Muscle layer of duodenum (tissue), 2 donors: ENCODE measurements around the gene COMMD2.
A peak's percentile ranks its signal among the peaks of the same experiment; 100 is the strongest.

ENCODE experiments used
- H3K27ac ChIP-seq: one replicate; pipeline ENCODE4 v1.7.0; 2013; ENCODE audit warnings: mild to moderate bottlenecking, low read length
- H3K27me3 ChIP-seq: one replicate; pipeline ENCODE4 v1.7.0; 2013; ENCODE audit warnings: low read depth, mild to moderate bottlenecking, control low read depth, low read length
- H3K36me3 ChIP-seq, 2 donors: one replicate each; pipeline ENCODE4 v1.7.0; 2013; ENCODE audit warnings: low read length in 2 of 2, control low read depth in 1 of 2, mild to moderate bottlenecking in 1 of 2; ENCODE audit not compliant: insufficient read depth in 2 of 2, control insufficient read depth in 1 of 2
- H3K4me1 ChIP-seq, 2 donors: one replicate each; pipeline ENCODE4 v1.7.0; 2013; ENCODE audit warnings: low read length in 2 of 2, mild to moderate bottlenecking in 2 of 2, control low read depth in 1 of 2, moderate library complexity in 1 of 2; ENCODE audit not compliant: insufficient read depth in 2 of 2, control insufficient read depth in 1 of 2
- H3K4me3 ChIP-seq, 2 donors: one replicate each; pipeline ENCODE4 v1.7.0; 2013; ENCODE audit warnings: low read length in 2 of 2, low read depth in 1 of 2, mild to moderate bottlenecking in 1 of 2
- H3K9me3 ChIP-seq, 2 donors: one replicate each; pipeline ENCODE4 v1.7.0; 2013; ENCODE audit warnings: low read length in 2 of 2, control low read depth in 1 of 2, mild to moderate bottlenecking in 1 of 2; ENCODE audit not compliant: control insufficient read depth in 1 of 2
- donor health status: healthy.

The COMMD2 gene

GRCh38 chr3:149753717-149754116, 1.4 kb upstream of the COMMD2 start:
- Histone ChIP-seq H3K36me3 (peaks cover 9 to 10% of the 10 kb centered on the region in 2 donors), H3K9me3 (no peaks in the 10 kb centered on the region), H3K4me1 (peaks cover 0 to 11% of the 10 kb centered on the region in 2 donors), H3K27ac (no peak overlapping the region), H3K4me3 (no peak overlapping the region), H3K27me3 (no peaks in the 10 kb centered on the region)

GRCh38 chr3:149752788-149753136, 473 bp upstream of the COMMD2 start:
- Histone ChIP-seq H3K9me3 (no peaks in the 10 kb centered on the region), H3K27me3 (no peaks in the 10 kb centered on the region), H3K4me1 (peaks cover 0 to 11% of the 10 kb centered on the region in 2 donors), H3K27ac (peak overlapping the region; percentile 80), H3K4me3 (peak overlapping the region; percentile 78 to 92), H3K36me3 (peaks cover 15 to 20% of the 10 kb centered on the region in 2 donors)

- H3K27ac ChIP-seq: peak overlapping the region; percentile 80
- peaks cover 21 to 30% of the 10 kb centered on the region in 2 donors for H3K36me3 ChIP-seq
- peaks cover 0 to 11% of the 10 kb centered on the region in 2 donors for H3K4me1 ChIP-seq
- peak overlapping the region; percentile 78 to 92 for H3K4me3 ChIP-seq
- no peaks in the 10 kb centered on the region for H3K27me3 ChIP-seq
- H3K9me3 ChIP-seq: no peaks in the 10 kb centered on the region
Measured at GRCh38 chr3:149751551-149751950, 738 bp downstream of the COMMD2 start.

DNA sequence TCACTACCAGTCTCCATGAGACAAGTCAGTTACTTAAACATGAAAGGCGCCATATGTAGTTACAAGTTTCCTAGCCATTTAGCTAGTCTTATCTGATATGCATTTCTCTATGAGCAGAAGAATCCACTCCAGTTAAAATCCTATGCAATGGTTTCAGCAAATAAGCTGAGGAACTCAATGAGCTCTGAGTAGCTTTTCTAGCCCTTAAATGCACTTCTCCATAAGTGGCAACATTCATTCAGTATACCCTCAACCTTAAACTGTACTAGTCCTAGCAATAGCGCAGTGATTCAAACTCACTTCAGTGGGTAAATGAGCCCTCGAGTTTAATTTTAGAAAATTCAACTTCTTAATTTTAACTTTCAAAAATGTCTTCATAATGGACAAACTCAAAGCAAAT, 7.7 kb downstream of the COMMD2 start:
- H3K27me3 ChIP-seq: no peaks in the 10 kb centered on the region
- H3K4me1 ChIP-seq: no peaks in the 10 kb centered on the region
- no peaks in the 10 kb centered on the region for H3K9me3 ChIP-seq
- H3K36me3 ChIP-seq: peaks cover 32 to 51% of the 10 kb centered on the region in 2 donors
- H3K27ac ChIP-seq: no peak overlapping the region
- no peak overlapping the region for H3K4me3 ChIP-seq

GRCh38 chr3:149744151-149744550, 8.1 kb downstream of the COMMD2 start:
- Histone ChIP-seq H3K4me1 (no peaks in the 10 kb centered on the region), H3K36me3 (peaks cover 31 to 47% of the 10 kb centered on the region in 2 donors), H3K27ac (no peak overlapping the region), H3K4me3 (no peak overlapping the region), H3K27me3 (no peaks in the 10 kb centered on the region), H3K9me3 (no peaks in the 10 kb centered on the region)

- Histone ChIP-seq H3K4me1 (no peaks in the 10 kb centered on the region), H3K27me3 (no peaks in the 10 kb centered on the region), H3K9me3 (no peaks in the 10 kb centered on the region), H3K4me3 (no peak overlapping the region), H3K27ac (no peak overlapping the region), H3K36me3 (peaks cover 12 to 14% of the 10 kb centered on the region in 2 donors)
Measured at GRCh38 chr3:149739396-149739795, 12.9 kb downstream of the COMMD2 start.

- Histone ChIP-seq H3K27me3 (no peaks in the 10 kb centered on the region), H3K9me3 (no peaks in the 10 kb centered on the region), H3K27ac (no peak overlapping the region), H3K4me1 (no peaks in the 10 kb centered on the region), H3K4me3 (no peak overlapping the region), H3K36me3 (peaks cover 11 to 12% of the 10 kb centered on the region in 2 donors)
Measured at GRCh38 chr3:149738876-149739275, 13.4 kb downstream of the COMMD2 start.

DNA sequence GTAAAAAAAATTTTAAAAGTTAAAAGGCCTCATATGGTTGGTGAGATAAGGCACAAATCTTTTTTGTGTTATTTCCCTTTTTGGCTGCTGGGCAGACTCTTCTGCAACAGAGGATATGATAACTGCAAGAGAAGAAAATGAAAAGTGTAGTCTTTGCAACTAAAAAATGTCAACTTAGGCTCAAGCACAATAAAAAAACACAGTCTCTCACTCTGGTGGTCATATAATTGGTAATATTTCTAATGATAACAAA, 15.4 kb downstream of the COMMD2 start:
- H3K4me3 ChIP-seq: no peak overlapping the region
- H3K4me1 ChIP-seq: no peaks in the 10 kb centered on the region
- no peak overlapping the region for H3K27ac ChIP-seq
- no peaks in the 10 kb centered on the region for H3K27me3 ChIP-seq
- H3K9me3 ChIP-seq: no peaks in the 10 kb centered on the region
- H3K36me3 ChIP-seq: peaks cover 11 to 12% of the 10 kb centered on the region in 2 donors

GRCh38 chr3:149736175-149736952, 15.9 kb downstream of the COMMD2 start:
- Histone ChIP-seq H3K27ac (no peak overlapping the region), H3K4me1 (no peaks in the 10 kb centered on the region), H3K4me3 (no peak overlapping the region), H3K36me3 (peaks cover 11 to 12% of the 10 kb centered on the region in 2 donors), H3K9me3 (no peaks in the 10 kb centered on the region), H3K27me3 (no peaks in the 10 kb centered on the region)

DNA sequence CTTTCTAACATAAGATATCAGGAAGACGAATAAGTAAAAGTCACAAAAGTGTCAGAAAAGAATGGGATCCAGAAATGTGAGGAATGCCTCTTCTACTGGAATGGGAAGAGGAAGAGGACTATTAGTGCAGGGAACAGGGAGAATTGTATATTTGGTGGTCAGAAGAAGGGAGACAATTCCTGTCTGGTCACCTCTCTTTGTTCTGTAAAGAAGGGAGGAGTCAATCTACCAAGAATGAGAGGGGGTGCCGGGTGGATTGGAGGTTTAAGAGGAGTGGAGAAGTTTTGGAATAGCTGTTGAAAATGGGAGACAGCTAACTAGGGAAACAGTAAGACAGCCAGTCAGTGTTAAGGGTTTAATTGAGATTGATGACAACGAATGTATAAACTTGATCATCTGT, 20.1 kb downstream of the COMMD2 start:
- Histone ChIP-seq H3K9me3 (no peaks in the 10 kb centered on the region), H3K27ac (no peak overlapping the region)

GRCh38 chr3:149727656-149728055, 24.6 kb downstream of the COMMD2 start:
- Histone ChIP-seq H3K27me3 (no peaks in the 10 kb centered on the region), H3K27ac (no peak overlapping the region), H3K4me1 (no peaks in the 10 kb centered on the region), H3K4me3 (no peak overlapping the region), H3K9me3 (no peaks in the 10 kb centered on the region), H3K36me3 (no peaks in the 10 kb centered on the region)

More for the DNA sequence above, 20.1 kb downstream of the COMMD2 start:
- Histone ChIP-seq H3K27me3 (no peaks in the 10 kb centered on the region), H3K4me3 (no peak overlapping the region), H3K4me1 (no peaks in the 10 kb centered on the region), H3K36me3 (no peaks in the 10 kb centered on the region)
